Cardiac muscle cell (in vitro differentiated cells and primary cell): Measurements from ENCODE around the gene MYO1F. TPM values are rescaled to one million over a fixed set of nuclear protein-coding genes. Genes with fewer than 3 reads are reported as not detected.
A peak's percentile ranks its signal among the peaks of the same experiment; 100 is the strongest.

Experiments used
- DNase-seq, 2 donors: peaks; one replicate each; pipeline versions ENCODE4 v3.0.0 to v3.0.0-alpha.2; 2010 to 2017; ENCODE audit warnings: low read depth in 1 of 2, low spot score in 1 of 2
- H3K27ac ChIP-seq: fragments of 200-600 bp; sonication (generic); 2 replicates; pipeline ENCODE4 v1.5.1; 2016
- H3K27me3 ChIP-seq: fragments of 200-600 bp; sonication (generic); 2 replicates; pipeline ENCODE4 v1.6.0; 2016; ENCODE audit warnings: control low read depth
- H3K36me3 ChIP-seq: fragments of 200-600 bp; sonication (generic); 2 replicates; pipeline ENCODE4 v1.5.1; 2016; ENCODE audit warnings: control low read depth
- H3K4me1 ChIP-seq: fragments of 200-600 bp; sonication (generic); 2 replicates; pipeline ENCODE4 v1.8.1; 2017; ENCODE audit warnings: low read depth, mild to moderate bottlenecking, mixed run types
- H3K4me3 ChIP-seq: fragments of 200-600 bp; sonication (generic); 2 replicates; pipeline ENCODE4 v1.5.1; 2016; ENCODE audit warnings: mild to moderate bottlenecking
- H3K9me3 ChIP-seq: fragments of 200-600 bp; sonication (generic); 2 replicates; pipeline ENCODE4 v1.5.1; 2017; ENCODE audit warnings: low read depth, mild to moderate bottlenecking, control low read depth
- CTCF ChIP-seq: IDR thresholded peaks from 2 replicates; pipeline ENCODE4 v1.5.1; 2012; ENCODE audit warnings: low read depth, mild to moderate bottlenecking, low read length
- polyA plus RNA-seq: library from polyadenylated mRNA; unstranded; fragments of >200 nt; fragmentation: Nextera tagmentation; extraction: Ambion mirVana; gene quantifications from 2 replicates; pipeline ENCODE4 v1.2.1, GENCODE V29; 2016
- total RNA-seq: library from RNA; depleted of rRNA; stranded (reverse); fragments of >200 nt; gene quantifications from 2 replicates; pipeline ENCODE4 v1.2.3, GENCODE V29; 2016

Gene MYO1F
- total and polyA plus RNA-seq, 2 experiments from 2014 or later: 0.03 to 1.5 TPM

GRCh38 chr19:8501516-8501915 is 75.7 kb downstream of the MYO1F start:
- no peak for TF ChIP-seq CTCF
- H3K36me3 ChIP-seq: no peaks in the 10 kb centered on the region
- H3K4me3 ChIP-seq: no peak overlapping the region
- no peak overlapping the region for H3K27ac ChIP-seq
- no peak for DNase-seq
- peaks cover 6% of the 10 kb centered on the region for H3K4me1 ChIP-seq
- H3K27me3 ChIP-seq: no peaks in the 10 kb centered on the region
- no peaks in the 10 kb centered on the region for H3K9me3 ChIP-seq

DNA sequence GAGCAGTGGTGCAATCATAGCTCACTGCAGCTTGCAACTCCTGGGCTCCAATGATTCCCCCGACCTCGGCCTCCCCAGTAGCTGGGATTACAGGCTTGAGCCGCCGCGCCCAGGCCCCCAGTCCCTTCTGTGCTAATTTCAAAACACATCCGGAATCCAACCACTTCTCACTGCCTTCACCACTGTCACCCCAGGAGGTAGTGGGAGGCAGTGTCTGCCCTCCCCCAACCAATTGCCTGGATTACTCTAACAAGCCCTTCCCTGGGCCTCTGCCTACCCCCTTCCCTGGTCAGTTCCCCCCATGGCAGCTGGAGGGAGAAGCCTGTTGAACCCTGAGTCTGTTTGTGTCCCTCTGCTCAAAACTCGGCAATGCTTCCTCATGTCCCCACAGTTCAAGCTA is 77.1 kb downstream of the MYO1F start:
- peaks cover 6% of the 10 kb centered on the region for H3K4me1 ChIP-seq
- H3K36me3 ChIP-seq: no peaks in the 10 kb centered on the region
- H3K9me3 ChIP-seq: no peaks in the 10 kb centered on the region
- DNase-seq: peak in 1 of 2 donors; percentile 29
- H3K27ac ChIP-seq: no peak overlapping the region
- no peak overlapping the region for H3K4me3 ChIP-seq
- no peaks in the 10 kb centered on the region for H3K27me3 ChIP-seq
- no peak for TF ChIP-seq CTCF

- no peaks in the 10 kb centered on the region for H3K36me3 ChIP-seq
- H3K9me3 ChIP-seq: no peaks in the 10 kb centered on the region
- peaks cover 6% of the 10 kb centered on the region for H3K4me1 ChIP-seq
- H3K4me3 ChIP-seq: no peak overlapping the region
- H3K27me3 ChIP-seq: no peaks in the 10 kb centered on the region
- no peak overlapping the region for H3K27ac ChIP-seq
- DNase-seq: no peak
- TF ChIP-seq CTCF: no peak
Observed at GRCh38 chr19:8499048-8499833, 78.0 kb downstream of the MYO1F start.

- Histone ChIP-seq H3K9me3 (no peaks in the 10 kb centered on the region), H3K4me3 (no peak overlapping the region), H3K27ac (no peak overlapping the region), H3K36me3 (no peaks in the 10 kb centered on the region), H3K4me1 (peaks cover 6% of the 10 kb centered on the region), H3K27me3 (no peaks in the 10 kb centered on the region)
- no peak for TF ChIP-seq CTCF
- DNase-seq: no peak
Observed at GRCh38 chr19:8498295-8498694, 78.9 kb downstream of the MYO1F start.

- H3K27ac ChIP-seq: no peak overlapping the region
Observed at GRCh38 chr19:8494158-8494557, 83.1 kb downstream of the MYO1F start.

More at GRCh38 chr19:8494158-8494557, 83.1 kb downstream of the MYO1F start:
- Histone ChIP-seq H3K9me3 (no peaks in the 10 kb centered on the region), H3K36me3 (no peaks in the 10 kb centered on the region), H3K27me3 (no peaks in the 10 kb centered on the region), H3K4me3 (no peak overlapping the region), H3K4me1 (no peaks in the 10 kb centered on the region)
- no peak for TF ChIP-seq CTCF
- peak in 1 of 2 donors; percentile 17 for DNase-seq
